Stimulated activated CD4-positive, alpha-beta T cell treated with anti-CD3 and anti-CD28 coated beads, Interleukin-1b, Interleukin-23, amount 100 ng/mL, for 24 hours (primary cell): ENCODE results near the gene MCCC2.
"Not testable (repeated sequence)": the region's sequence is repeated elsewhere in the genome, so short reads cannot be mapped to it uniquely, and the experiment has no call there.

Source experiments
- DNase-seq, 4 experiments: peaks; one replicate each; pipeline ENCODE4 v3.0.0-alpha.2; 2020; ENCODE audit warnings: low read depth in 4 of 4, low spot score in 1 of 4

The MCCC2 gene

GRCh38 chr5:71658916-71659662, 71.9 kb downstream of the MCCC2 start:
- DNase-seq, result no peak

- no peak for DNase-seq
Measured at GRCh38 chr5:71662381-71662780, 75.2 kb downstream of the MCCC2 start.

DNA sequence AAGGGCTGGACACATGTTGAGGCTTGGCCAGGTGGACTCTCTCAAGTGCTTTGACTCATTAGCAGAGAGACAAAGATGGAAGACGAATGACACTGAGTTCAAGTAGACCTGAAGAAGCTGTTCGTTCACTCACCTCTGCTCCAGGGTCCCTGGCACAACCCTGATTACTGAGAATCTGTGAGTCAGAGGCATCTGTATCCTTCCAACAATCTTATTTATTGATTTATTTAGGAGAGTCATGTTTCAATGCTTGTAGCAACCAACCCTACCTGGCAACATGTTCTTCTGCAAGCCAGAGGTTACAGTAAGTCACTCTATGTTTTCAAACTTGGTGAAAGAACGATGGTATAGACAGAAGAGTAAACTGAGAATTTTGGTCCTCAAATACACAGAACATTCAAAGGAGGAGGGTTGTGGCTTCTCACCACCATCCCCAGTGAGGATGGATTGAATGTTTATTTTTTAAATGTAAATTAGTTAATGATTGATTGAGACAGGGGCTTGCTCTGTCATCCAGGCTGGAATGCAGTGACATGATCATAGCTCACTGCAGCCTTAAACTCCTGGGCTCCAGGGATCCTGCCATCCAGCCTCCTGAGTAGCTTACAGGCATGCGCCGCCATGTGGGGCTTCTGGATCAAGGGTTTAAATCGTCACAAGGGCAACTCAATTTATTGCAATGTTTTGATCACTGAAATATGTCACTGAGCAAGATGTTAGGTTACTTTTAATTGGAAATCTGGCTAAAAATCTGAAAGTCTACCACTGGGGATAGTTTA, 76.2 kb downstream of the MCCC2 start:
- no peak for DNase-seq

DNA sequence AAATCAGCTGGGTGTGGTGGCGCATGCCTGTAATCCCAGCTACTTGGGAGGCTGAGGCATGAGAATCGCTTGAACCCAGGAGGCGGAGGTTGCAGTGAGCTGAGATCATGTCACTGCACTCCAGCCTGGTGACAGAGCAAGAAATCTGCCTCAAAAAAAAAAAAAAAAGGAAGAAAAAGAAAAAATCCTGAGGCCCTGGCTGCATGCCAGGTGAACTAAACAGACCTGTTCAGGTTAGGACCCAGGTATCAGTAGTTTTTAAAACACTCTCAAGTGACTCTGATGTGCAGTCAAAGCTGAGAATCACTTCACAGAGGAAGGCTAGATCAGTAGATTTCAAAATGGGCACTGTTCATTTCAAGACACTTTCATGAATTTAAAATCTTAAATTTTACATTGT, 77.5 kb downstream of the MCCC2 start:
- not testable (repeated sequence) for DNase-seq

GRCh38 chr5:71666321-71666720, 79.2 kb downstream of the MCCC2 start:
- no peak for DNase-seq

GRCh38 chr5:71677977-71678376, 90.8 kb downstream of the MCCC2 start:
- DNase-seq, result no peak

DNA sequence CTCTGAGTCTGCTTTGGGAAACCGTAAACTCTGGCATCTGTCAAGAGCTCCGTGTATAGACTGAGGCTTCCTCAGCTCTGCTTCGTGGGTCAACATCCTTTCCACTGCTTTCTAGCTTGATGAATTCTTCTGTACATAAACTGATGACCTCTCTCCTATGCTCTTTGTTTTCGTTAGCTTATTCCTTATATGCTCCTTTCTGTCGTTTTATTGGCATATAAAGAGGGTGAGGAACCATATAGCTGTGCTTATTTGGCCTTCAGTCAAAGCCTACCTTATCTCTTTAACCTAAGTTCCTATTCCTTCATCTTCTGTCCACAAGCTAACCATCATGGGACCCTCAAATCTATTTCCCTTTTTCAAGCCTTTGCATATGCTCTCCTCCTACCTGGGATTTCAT, 92.6 kb downstream of the MCCC2 start:
- no peak for DNase-seq

- DNase-seq, result no peak
Measured at GRCh38 chr5:71680510-71680909, 93.4 kb downstream of the MCCC2 start.

GRCh38 chr5:71681296-71681695, 94.2 kb downstream of the MCCC2 start:
- no peak for DNase-seq

- DNase-seq, result no peak
Measured at GRCh38 chr5:71684309-71684708, 97.2 kb downstream of the MCCC2 start.

DNA sequence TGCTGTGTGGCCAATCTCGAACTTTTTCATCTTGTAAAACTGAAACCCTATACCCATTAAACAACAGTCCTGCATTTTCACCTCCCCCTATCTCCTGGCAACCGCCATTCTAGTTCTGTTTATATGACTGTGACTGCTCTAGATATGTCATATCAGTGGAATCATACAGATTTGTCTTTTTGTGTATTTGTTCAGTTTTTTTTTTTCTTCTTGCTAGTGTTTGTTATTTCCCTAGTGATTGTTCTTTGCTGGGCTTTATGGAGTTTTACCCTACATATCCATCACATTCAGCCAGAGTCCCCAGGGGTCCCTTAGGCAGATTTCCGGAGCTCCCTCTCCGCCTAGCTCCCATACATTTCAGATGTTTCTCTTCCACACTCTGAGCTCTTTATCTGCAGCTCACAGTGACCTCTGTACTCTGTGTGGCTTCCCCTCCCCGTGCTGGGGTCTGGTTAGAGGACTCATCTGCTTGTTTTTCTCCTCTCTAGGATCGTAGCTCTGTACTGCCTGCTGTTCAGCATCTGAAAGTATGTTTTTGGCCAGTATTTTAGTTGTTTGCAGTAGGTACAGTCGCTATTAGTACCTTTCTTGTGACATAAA, 106.8 kb downstream of the MCCC2 start:
- DNase-seq, result no peak

- DNase-seq, result no peak
Measured at GRCh38 chr5:71695071-71695470, 107.9 kb downstream of the MCCC2 start.

- DNase-seq, result no peak
Measured at GRCh38 chr5:71695595-71695994, 108.5 kb downstream of the MCCC2 start.

- no peak for DNase-seq
Measured at GRCh38 chr5:71697967-71698366, 110.8 kb downstream of the MCCC2 start.

GRCh38 chr5:71699233-71699632, 112.1 kb downstream of the MCCC2 start:
- no peak for DNase-seq

DNA sequence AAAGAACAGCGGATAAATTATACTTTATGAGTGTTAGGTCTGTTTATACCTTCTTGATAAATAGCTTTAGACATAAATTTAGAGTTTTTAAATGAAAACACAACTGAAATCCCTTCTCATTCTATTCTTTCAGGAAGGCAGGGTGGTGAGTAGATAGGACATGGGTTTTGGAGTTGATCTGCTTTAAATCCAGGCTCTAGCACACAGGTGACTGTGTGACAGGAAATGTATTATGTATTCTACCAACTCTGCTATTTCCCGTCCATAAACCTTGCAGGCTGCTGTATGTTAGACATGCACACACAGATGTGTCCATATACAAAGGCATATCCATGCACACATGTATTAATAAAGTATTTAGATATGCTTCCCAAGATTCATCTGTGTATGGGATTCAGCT, 112.6 kb downstream of the MCCC2 start:
- no peak for DNase-seq

DNA sequence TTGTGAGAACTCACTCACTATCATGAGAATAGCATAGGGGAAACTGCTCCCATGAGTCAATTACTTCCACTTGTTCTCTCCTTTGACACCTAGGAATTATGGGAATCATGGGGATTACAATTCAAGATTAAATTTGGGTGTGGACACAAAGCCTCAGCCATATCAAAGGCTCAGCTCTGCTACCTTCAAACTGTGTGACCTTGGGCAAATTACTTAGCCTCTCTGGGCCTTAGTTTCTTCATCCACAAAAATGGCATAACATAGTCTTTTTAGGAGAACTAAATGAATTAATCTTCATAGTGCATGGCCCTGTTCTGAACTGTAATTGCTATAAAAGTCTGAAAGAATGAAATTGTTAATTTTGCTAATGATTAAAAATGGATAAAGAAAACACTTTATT, 113.7 kb downstream of the MCCC2 start:
- no peak for DNase-seq

DNA sequence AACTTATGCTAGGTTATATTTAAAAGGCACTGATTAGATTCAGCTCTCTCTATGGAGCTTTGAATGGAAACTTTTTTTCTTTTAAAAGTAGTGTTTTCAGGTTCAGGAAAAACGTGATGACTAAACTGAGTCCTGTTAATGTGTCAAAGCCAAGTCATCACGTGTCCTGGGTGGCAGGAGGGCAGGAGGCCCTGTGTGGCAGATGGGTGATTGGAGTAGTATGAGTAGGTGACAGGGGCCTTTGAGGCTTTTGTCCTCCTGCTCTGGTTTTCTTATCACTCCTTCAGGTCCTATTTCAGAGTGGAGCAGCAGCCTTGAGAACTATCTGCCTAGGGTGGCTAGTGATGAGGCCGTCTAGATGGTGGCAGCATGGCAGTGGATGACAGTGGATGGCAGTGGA, 114.3 kb downstream of the MCCC2 start:
- DNase-seq, result no peak

DNA sequence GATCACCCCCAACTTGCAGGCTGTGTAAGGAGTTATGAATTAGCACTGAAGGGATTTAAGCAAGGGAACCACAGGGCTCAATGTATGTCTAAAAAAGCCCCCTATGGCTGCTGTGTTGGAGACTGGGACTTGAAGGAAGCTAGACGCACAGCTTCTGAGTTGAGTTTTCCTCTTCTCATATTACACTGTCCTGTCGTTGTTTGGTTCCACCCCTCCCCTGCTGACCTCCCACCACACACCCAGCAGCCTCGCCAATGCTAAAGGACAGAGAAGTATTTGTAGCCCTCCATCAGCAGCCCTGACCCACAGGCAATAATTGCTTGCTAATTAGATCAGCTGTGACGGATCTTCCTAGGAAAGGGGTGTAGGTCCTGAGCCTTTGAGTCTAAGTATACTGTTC, 116.8 kb downstream of the MCCC2 start:
- DNase-seq, result no peak

DNA sequence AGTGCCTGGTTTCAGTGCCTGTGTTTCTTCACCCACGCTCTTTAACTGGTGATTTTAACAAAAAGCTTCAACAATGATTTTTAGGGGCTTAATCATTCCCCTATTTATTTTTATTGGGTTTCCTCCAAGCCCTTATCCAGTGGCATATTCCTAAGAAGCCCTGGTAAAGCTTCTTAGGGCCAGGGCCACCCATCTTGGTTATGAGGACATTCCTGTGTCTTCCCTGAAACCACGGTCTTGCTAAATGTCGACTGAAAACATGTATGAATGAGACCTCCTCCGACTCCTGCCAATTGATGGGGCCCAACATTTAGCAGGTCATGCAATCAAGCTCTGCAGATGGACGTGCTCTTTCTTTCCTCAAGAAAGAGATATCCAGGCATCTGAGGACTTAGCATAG, 118.3 kb downstream of the MCCC2 start:
- no peak for DNase-seq

- no peak for DNase-seq
Measured at GRCh38 chr5:71706906-71707305, 119.8 kb downstream of the MCCC2 start.
